Measurements from ENCODE around the gene TMC6.
"Not testable (repeated sequence)": the region's sequence is repeated elsewhere in the genome, so short reads cannot be mapped to it uniquely, and the experiment has no call there.

The TMC6 gene

GRCh38 chr17:78172249-78173051 lies 43.9 kb upstream of the TMC6 start:
- H3K4me3 ChIP-seq (ENCODE audit: control insufficient read depth, low read depth, low read length) = no peak overlapping the region
- DNase-seq (ENCODE audit: low read depth) = no peak

DNA sequence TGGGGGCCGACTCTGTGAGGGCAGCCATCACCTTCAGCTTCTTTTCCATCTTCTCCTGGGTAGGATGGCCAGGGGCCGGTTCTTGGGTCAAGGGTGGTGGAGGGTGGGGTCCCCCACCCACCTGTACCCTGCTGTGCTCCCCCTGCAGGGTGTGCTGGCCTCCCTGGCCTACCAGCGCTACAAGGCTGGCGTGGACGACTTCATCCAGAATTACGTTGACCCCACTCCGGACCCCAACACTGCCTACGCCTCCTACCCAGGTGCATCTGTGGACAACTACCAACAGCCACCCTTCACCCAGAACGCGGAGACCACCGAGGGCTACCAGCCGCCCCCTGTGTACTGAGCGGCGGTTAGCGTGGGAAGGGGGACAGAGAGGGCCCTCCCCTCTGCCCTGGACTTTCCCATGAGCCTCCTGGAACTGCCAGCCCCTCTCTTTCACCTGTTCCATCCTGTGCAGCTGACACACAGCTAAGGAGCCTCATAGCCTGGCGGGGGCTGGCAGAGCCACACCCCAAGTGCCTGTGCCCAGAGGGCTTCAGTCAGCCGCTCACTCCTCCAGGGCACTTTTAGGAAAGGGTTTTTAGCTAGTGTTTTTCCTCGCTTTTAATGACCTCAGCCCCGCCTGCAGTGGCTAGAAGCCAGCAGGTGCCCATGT lies 43.2 kb upstream of the TMC6 start:
- not testable (repeated sequence) for DNase-seq (ENCODE audit: low read depth); H3K4me3 ChIP-seq (ENCODE audit: control insufficient read depth, low read depth, low read length)

More at GRCh38 chr17:78172249-78173051, 43.9 kb upstream of the TMC6 start:
- TF ChIP-seq CTCF (conservative IDR thresholded peaks at IDR 0.05; ENCODE audit: control insufficient read depth, insufficient read depth, low read depth, low read length) = no peak

- no peak for TF ChIP-seq CTCF (conservative IDR thresholded peaks at IDR 0.05; ENCODE audit: control insufficient read depth, insufficient read depth, low read depth, low read length)
- no peak overlapping the region for H3K4me3 ChIP-seq (ENCODE audit: control insufficient read depth, low read depth, low read length)
- DNase-seq (ENCODE audit: low read depth) = no peak
Measured at GRCh38 chr17:78170692-78171590, 42.4 kb upstream of the TMC6 start.

DNA sequence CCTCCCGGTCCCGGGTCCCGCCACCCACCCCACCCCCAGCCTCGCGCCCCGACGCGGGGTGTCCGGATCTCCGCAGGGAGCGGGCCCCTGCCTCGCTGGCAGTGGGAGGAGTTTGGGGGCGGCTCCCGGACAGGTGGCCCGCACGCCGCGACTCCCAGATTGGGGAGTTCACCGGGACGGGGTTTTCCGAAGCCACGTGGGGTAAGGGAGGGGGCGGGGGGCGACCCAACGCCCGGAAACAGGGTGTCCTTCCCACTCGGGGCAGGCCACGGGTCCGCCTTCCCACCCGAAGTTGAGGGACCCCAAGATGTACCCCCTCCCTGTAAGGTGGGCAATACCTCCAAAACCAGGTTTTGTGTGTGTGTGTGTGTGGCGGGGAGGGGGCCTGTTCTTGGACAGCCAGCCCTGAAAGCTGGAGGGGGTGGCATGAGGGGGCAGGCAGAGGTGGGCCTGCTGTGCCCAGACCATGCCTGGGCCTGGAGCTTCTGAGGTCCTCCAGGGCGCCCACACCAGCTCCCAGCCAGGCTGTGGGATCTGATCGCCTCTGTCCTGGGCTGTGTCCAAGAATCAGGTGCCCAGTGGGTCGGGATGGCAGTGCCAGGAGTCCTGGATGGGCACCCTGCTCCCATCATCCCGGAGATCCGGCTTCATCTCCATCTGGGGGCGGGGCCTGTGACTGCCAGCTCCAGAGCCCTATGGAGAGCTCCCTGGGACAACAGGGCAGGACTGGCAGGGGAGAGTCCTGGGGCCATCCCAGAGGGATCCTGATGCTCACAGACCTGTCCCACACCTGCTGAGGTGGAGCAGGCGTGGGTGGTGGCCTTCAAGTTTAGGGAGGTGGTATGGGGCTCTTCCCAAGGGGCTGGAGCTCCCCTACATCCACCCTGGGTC lies 40.6 kb upstream of the TMC6 start:
- peak overlapping the region; percentile 28 for H3K4me3 ChIP-seq (ENCODE audit: control insufficient read depth, low read depth, low read length)
- DNase-seq (ENCODE audit: low read depth) = no peak
- TF ChIP-seq CTCF (conservative IDR thresholded peaks at IDR 0.05; ENCODE audit: control insufficient read depth, insufficient read depth, low read depth, low read length) = no peak

- TF ChIP-seq CTCF (conservative IDR thresholded peaks at IDR 0.05; ENCODE audit: control insufficient read depth, insufficient read depth, low read depth, low read length) = no peak
- DNase-seq (ENCODE audit: low read depth) = no peak
- H3K4me3 ChIP-seq (ENCODE audit: control insufficient read depth, low read depth, low read length) = peak within 1 kb of the TSS; percentile 28
Measured at GRCh38 chr17:78168242-78168902, 39.8 kb upstream of the TMC6 start, which contains the start of gene SYNGR2. SYNGR2 (plus strand) TSS chr17:78168581; CDS start chr17:78168617, 36 bp downstream.

GRCh38 chr17:78166416-78166815 lies 37.9 kb upstream of the TMC6 start:
- no peak overlapping the region for H3K4me3 ChIP-seq (ENCODE audit: control insufficient read depth, low read depth, low read length)
- DNase-seq (ENCODE audit: low read depth) = no peak
- TF ChIP-seq CTCF (conservative IDR thresholded peaks at IDR 0.05; ENCODE audit: control insufficient read depth, insufficient read depth, low read depth, low read length) = no peak
